K562 (cell line): ENCODE data around the gene COG3. TPM values are rescaled to one million over a fixed set of nuclear protein-coding genes. Genes with fewer than 3 reads are reported as not detected.
A peak's percentile ranks its signal among the peaks of the same experiment; 100 is the strongest.

Experiments
- CREB3 ChIP-seq: fragments of 450-650 bp; conservative IDR thresholded peaks from 2 replicates; pipeline ENCODE4 v1.6.1; 2016; ENCODE audit warnings: missing genetic modification characterization, low read depth, mild to moderate bottlenecking, missing compliant biosample characterization, moderate library complexity
- CXXC5 ChIP-seq: fragments of 250-450 bp; sonication (Bioruptor Pico); IDR thresholded peaks from 2 replicates; pipeline ENCODE4 v1.8.0; 2022; ENCODE audit warnings: inconsistent platforms, mild to moderate bottlenecking, moderate library complexity
- E2F8 ChIP-seq: fragments of 450-650 bp; IDR thresholded peaks from 2 replicates; pipeline ENCODE4 v1.7.1; 2018; ENCODE audit warnings: mild to moderate bottlenecking, low read depth; ENCODE audit not compliant: partially characterized antibody
- ETV1 ChIP-seq: fragments of 450-650 bp; conservative IDR thresholded peaks from 2 replicates; pipeline ENCODE4 v1.6.1; 2016; ENCODE audit warnings: missing genetic modification characterization, control low read depth, low read depth, missing compliant biosample characterization
- GABPA ChIP-seq: fragments of 200-800 bp; sonication (Bioruptor generic); conservative IDR thresholded peaks from 2 replicates; pipeline ENCODE4 v1.6.1; 2016; ENCODE audit warnings: low read depth, missing genetic modification characterization, missing compliant biosample characterization
- GABPB1 ChIP-seq: sonication (generic); formaldehyde crosslinking; IDR thresholded peaks from 2 replicates; pipeline ENCODE4 v1.8.0; 2022; ENCODE audit warnings: mild to moderate bottlenecking, missing genetic modification reagents
- HSF4 ChIP-seq: fragments of 250-450 bp; sonication (Bioruptor Pico); IDR thresholded peaks from 2 replicates; pipeline ENCODE4 v2.1.2; 2022; ENCODE audit warnings: mild to moderate bottlenecking, moderate library complexity, borderline replicate concordance
- MEIS2 ChIP-seq: fragments of 450-650 bp; IDR thresholded peaks from 2 replicates; pipeline ENCODE4 v1.6.1; 2014; ENCODE audit warnings: mild to moderate bottlenecking; ENCODE audit not compliant: partially characterized antibody
- NRF1 ChIP-seq, 2 experiments: fragments of 450-650 bp; IDR thresholded peaks in 1 of 2; conservative IDR thresholded peaks in 1 of 2; 2 replicates each; pipeline ENCODE4 v1.6.1; 2014; ENCODE audit warnings: mild to moderate bottlenecking in 2 of 2
- PCBP1 ChIP-seq: fragments of 200-400 bp; formaldehyde crosslinking; IDR thresholded peaks from 2 replicates; pipeline ENCODE4 v1.6.1; 2018; ENCODE audit warnings: mild to moderate bottlenecking, low read depth, low read length; ENCODE audit not compliant: poor library complexity, severe bottlenecking
- POLR2A ChIP-seq: fragments of 450-650 bp; conservative IDR thresholded peaks from 2 replicates; pipeline ENCODE4 v1.6.1; 2016
- POLR2G ChIP-seq: fragments of 200-400 bp; formaldehyde crosslinking; IDR thresholded peaks from 2 replicates; pipeline ENCODE4 v1.6.1; 2017; ENCODE audit warnings: low read depth, mild to moderate bottlenecking, antibody characterized with exemption, low read length, moderate library complexity
- RBBP5 ChIP-seq: fragments of 200-600 bp; sonication (generic); IDR thresholded peaks from 2 replicates; pipeline ENCODE4 v1.6.1; 2012; ENCODE audit warnings: borderline replicate concordance, mild to moderate bottlenecking, low read length, control low read depth, inconsistent platforms; ENCODE audit not compliant: insufficient read depth, poor library complexity, severe bottlenecking
- SIX5 ChIP-seq, 2 experiments: IDR thresholded peaks; 2 replicates each; pipeline ENCODE4 v1.6.1; 2011; ENCODE audit warnings: low read length in 2 of 2, borderline replicate concordance in 1 of 2, low read depth in 1 of 2, mild to moderate bottlenecking in 1 of 2, moderate library complexity in 1 of 2; ENCODE audit not compliant: insufficient read depth in 1 of 2
- SMARCA4 ChIP-seq: fragments of 450-650 bp; IDR thresholded peaks from 2 replicates; pipeline ENCODE4 v1.6.1; 2016
- SRF ChIP-seq, 2 experiments: fragments of 250-450, 450-650 bp in 1 of 2; sonication (Bioruptor Pico) in 1 of 2; sonication (generic) in 1 of 2; formaldehyde crosslinking; IDR thresholded peaks; 2 replicates each; pipeline versions ENCODE4 v1.5.0 to v1.5.1; 2020 to 2022; ENCODE audit warnings: mild to moderate bottlenecking in 1 of 2, missing genetic modification reagents in 1 of 2
- ZNF592 ChIP-seq: fragments of 450-650 bp; IDR thresholded peaks from 2 replicates; pipeline ENCODE4 v1.6.1; 2017; ENCODE audit warnings: antibody characterized with exemption, mild to moderate bottlenecking
- ZNF668 ChIP-seq: fragments of 250-450 bp; sonication (Bioruptor Pico); IDR thresholded peaks from 2 replicates; pipeline ENCODE4 v1.8.0; 2022; ENCODE audit warnings: mild to moderate bottlenecking, inconsistent platforms
- ZNF699 ChIP-seq: fragments of 250-450 bp; sonication (Bioruptor Pico); IDR thresholded peaks from 2 replicates; pipeline ENCODE4 v1.8.0; 2021; ENCODE audit warnings: mild to moderate bottlenecking, moderate library complexity; ENCODE audit not compliant: insufficient replicate concordance
- polyA plus RNA-seq, 8 experiments: library from polyadenylated mRNA; depleted of rRNA in 4 of 8; stranded (reverse) in 5 of 8; unstranded in 3 of 8; fragments of >200 nt; fragmentation: Nextera tagmentation in 2 of 8; fragmentation: Illumina TruSeq in 1 of 8; extraction: Ambion mirVana in 2 of 8; extraction: Trizol in 1 of 8; gene quantifications; 2 replicates each; pipeline versions ENCODE4 v1.2.1 to v1.2.3, GENCODE V29; 2011 to 2014; ENCODE audit warnings: inconsistent platforms in 1 of 8, missing spikeins in 1 of 8
- total RNA-seq, 7 experiments: library from RNA; depleted of rRNA in 6 of 7; stranded (reverse); fragments of >200 nt in 6 of 7; fragmentation: Illumina TruSeq in 2 of 7; extraction: Trizol in 2 of 7; gene quantifications; 2 replicates each; pipeline versions ENCODE4 v1.2.1 to v1.2.3, GENCODE V29; 2011 to 2021; ENCODE audit warnings: low replicate concordance in 1 of 7

The COG3 gene
- total and polyA plus RNA-seq, 9 of the 15 experiments (the other 6 are each of a cell fraction or from before 2014, with no cell fraction given): 3.9 to 22.9 (median 14.5) TPM

- TF ChIP-seq E2F8: peak; percentile 90
- peak; percentile 99 for TF ChIP-seq GABPA (tag)
- peak; percentile 90 for TF ChIP-seq ETV1 (tag)
- peak; percentile 82 for TF ChIP-seq CXXC5 (CRISPR knock-in tag)
- TF ChIP-seq ZNF699 (CRISPR knock-in tag): no peak
- peak in 1 of 2 experiments; percentile 83; a peak in 2 of 4 replicates for TF ChIP-seq SRF (CRISPR knock-in tag; IDR thresholded peaks at IDR 0.05)
- TF ChIP-seq HSF4 (CRISPR knock-in tag): no peak
- peak; percentile 94 for TF ChIP-seq POLR2G
- peak; percentile 97 for TF ChIP-seq RBBP5
- 0 out of 2 replicates have a peak, but pooled peaks have one; percentile 3 for TF ChIP-seq ZNF592
- TF ChIP-seq GABPB1 (CRISPR knock-in tag): peak; percentile 96
- TF ChIP-seq CREB3: peak; percentile 61; the same call in 1 of the 2 replicates
- no peak for TF ChIP-seq SMARCA4
- peak; percentile 86 for TF ChIP-seq POLR2A
- no peak for TF ChIP-seq PCBP1
- TF ChIP-seq NRF1 (conservative IDR thresholded peaks at IDR 0.05 in 1 of 2, IDR thresholded peaks at IDR 0.05 in 1 of 2): 0 out of 4 replicates have a peak, but pooled peaks of 1 of the 2 experiments have one; percentile 32
- TF ChIP-seq MEIS2: peak; percentile 93
- peak; percentile 36 to 43; a peak in 2 of 4 replicates for TF ChIP-seq SIX5 (IDR thresholded peaks at IDR 0.05; ENCODE audit: borderline replicate concordance in 1 of 2, insufficient read depth in 1 of 2, low read depth in 1 of 2, low read length in 2 of 2)
- TF ChIP-seq ZNF668: no peak
These were observed at the start of gene COG3 (continued) for GRCh38 chr13:45464687-45465453.
